A549 treated with RU486 at 1 μM for 4 hours (cell line): ENCODE measurements around the gene CCAR1. TPM values are rescaled to one million over a fixed set of nuclear protein-coding genes. Genes with fewer than 3 reads are reported as not detected.

Experiments
- total RNA-seq: library from RNA; stranded (reverse); fragments of 200-300 nt; extraction: Qiagen RNA extraction; gene quantifications from 5 replicates; pipeline ENCODE4 v1.2.3, GENCODE V29; 2022; ENCODE audit warnings: low read depth

The CCAR1 gene
- 56.3 to 82.1 TPM (median 68.2 TPM) in 5 replicates for total RNA-seq

GRCh38 chr10:68720793-68721672, at the start of gene CCAR1:
CCAR1 (plus strand) TSS chr10:68721239; CDS start chr10:68722505, 1,266 bp downstream.

GRCh38 chr10:68826764-68827591, 105.9 kb downstream of the CCAR1 start, which contains the start of gene STOX1:
STOX1 (plus strand) TSS chr10:68827531; CDS start chr10:68827624, 93 bp downstream.

Other genes with a start within 250 kb of the CCAR1 start
- gene DNA2, start 249.3 kb upstream of the CCAR1 start, total RNA-seq = 6.0 to 11.1 TPM (median 9.7 TPM) in 5 replicates
- 8.9 to 14.3 TPM (median 13.3 TPM) in 5 replicates for gene SLC25A16, start 193.7 kb upstream of the CCAR1 start, total RNA-seq
- gene TET1, start 160.9 kb upstream of the CCAR1 start, total RNA-seq = 0.21 to 0.56 TPM (median 0.52 TPM) in 5 replicates
- 0.60 to 0.90 TPM (median 0.81 TPM) in 5 replicates for gene STOX1, start 106.3 kb downstream of the CCAR1 start, total RNA-seq
- gene DDX50, start 180.1 kb downstream of the CCAR1 start, total RNA-seq = 26.9 to 41.1 TPM (median 34.9 TPM) in 5 replicates
- 83.9 to 180 TPM (median 138 TPM) in 5 replicates for gene DDX21, start 234.9 kb downstream of the CCAR1 start, total RNA-seq